NCI-H2227 treated with DMSO at 0.1 percent for 48 hours (cell line): ENCODE data around the gene ZBTB32.

ENCODE experiments used
- DNase-seq: peaks from one replicate; lab custom pipeline; 2025; lab: John Stamatoyannopoulos, UW

ZBTB32 gene

DNA sequence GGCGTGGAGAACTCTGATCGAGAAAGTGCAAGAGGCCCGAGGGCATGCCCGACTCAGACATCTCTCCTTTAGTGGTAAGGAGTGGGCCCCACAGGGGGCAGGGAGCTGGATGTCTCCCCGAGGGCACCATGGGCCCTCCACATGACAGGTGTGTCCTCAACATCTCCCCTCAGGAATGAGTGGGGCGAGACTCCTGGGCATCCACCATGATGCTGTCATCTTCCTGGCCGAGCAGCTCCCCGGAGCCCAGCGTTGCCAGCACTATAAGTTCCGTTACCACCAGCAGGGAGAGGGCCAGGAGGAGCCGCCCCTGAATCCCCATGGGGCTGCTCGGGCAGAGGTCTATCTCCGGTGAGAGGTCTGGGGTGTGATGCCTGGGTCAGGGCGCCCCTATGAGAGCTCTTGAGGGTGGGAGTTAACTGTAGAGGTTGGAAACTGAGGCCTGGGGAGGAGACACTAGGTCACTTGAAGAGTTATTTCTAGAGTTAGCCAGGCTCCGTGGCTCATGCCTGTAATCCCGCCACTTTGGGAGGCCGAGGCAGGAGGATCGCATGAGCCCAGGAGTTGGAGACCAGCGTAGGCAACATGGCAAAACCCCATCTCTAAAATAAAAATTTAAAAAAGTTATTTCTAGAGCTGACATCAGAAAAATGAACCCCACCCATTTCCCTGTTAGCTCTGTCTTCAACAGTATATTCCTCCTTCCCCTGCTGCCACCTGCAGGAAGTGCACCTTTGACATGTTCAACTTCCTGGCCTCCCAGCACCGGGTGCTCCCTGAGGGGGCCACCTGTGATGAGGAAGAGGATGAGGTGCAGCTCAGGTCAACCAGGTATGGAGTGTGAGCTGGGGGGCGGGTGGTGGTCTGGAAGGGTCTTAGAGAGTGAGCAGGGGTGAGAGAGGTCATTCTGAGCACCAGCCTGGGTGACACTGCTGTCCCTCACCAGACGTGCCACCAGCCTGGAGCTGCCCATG, 32.8 kb downstream of the ZBTB32 start:
- DNase-seq, result no peak

DNA sequence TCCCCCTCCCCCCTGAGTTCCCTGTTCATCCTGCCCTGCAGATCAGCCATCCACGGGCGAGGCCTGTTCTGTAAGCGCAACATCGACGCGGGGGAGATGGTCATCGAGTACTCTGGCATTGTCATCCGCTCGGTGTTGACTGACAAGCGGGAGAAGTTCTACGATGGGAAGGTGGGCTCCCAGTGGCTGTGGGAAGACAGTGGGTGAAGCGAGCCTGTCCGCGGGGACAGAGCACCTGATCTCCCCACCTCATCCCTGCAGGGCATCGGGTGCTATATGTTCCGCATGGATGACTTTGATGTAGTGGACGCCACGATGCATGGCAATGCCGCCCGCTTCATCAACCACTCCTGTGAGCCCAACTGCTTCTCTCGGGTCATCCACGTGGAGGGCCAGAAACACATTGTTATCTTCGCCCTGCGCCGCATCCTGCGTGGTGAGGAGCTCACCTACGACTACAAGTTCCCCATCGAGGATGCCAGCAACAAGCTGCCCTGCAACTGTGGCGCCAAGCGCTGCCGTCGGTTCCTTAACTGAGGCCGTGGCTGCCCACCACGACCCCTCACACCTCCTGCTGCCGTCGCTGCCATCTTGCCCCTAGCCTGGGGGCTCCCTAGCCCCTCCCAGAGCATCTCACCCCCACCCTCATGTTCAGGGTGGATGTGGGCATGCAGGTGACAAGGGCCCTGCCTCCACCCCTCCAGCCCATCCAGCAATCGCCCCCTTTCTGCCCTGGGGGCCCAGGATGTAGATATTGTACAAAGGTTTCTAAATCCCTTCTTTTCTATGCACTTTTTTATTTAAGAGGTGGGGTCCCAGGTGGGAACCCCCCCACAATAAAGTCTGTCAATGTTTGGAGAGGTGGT, 33.9 kb downstream of the ZBTB32 start:
- DNase-seq, result no peak

DNA sequence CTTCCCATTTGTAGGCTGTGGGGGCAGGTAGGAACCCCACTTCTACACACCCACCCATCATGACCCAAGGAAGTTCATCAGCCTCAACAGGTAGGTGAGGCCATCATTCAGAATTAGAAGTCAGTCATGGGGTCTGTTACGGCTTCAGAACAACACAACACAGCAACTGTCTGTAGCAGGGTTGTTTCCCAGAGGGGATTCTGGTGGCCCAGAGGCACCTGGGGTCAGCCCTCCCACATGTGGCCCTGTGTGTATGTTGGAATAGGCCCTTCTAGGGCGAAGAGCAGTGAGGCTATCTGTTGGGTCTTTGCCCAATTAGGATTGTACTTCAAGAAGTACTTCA, 34.5 kb downstream of the ZBTB32 start:
- no peak for DNase-seq

DNA sequence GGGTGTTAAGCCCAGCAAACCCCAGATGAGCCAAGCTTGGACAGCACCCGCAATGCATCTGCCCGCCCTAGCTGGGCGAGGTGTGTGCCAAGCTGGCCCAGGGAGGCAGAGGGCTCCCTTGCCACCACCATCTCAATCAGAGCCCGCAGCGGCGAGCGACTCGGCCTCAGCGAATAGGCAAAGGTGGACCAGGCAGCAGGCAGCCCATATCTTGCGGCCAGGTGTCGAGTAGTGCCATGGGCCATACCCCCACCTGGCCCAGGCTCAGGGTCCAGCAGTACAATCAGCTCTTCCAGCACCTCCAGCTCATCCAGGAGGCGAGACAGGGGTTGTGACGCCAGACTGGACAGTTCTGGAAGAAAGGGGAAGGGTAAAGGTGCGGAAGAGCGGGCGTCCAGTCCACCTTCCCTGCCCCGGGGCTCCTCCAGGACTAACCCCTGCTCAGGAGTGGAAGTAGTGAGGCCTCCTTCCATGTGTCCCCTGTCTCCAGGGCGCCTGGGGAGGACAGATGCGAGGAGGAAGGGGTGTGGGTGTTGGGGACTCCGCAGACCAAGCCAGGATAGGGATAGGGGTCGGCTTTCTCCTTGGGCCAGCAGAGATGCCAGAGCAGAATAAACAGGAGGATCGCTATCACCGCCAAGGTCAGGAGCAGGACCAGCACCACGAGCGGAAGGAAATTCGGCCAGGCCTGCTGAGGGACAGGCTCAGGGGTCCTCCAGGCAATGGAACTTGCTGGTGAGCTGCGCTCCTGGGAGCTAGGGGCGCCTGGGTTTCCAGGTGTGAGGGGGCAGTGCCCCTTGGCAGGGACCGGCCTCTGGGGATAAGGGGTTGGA, 35.1 kb downstream of the ZBTB32 start:
- DNase-seq, result peak; percentile 45

DNA sequence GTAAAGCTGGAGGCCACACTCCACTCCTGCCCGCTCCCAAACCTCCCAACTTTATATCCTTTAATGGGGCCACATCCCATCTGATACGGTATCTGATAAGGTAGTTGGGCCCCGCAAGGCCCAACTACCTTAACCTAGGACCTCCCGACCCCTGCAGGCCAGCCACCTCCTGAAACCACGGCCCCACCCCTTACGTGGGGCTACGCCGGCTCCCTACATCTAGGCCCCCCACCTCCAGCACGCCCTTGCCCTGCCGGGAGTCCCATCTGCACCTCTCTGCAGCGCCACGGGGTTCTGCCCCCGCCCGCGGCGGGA, 35.7 kb downstream of the ZBTB32 start:
- DNase-seq, result no peak

DNA sequence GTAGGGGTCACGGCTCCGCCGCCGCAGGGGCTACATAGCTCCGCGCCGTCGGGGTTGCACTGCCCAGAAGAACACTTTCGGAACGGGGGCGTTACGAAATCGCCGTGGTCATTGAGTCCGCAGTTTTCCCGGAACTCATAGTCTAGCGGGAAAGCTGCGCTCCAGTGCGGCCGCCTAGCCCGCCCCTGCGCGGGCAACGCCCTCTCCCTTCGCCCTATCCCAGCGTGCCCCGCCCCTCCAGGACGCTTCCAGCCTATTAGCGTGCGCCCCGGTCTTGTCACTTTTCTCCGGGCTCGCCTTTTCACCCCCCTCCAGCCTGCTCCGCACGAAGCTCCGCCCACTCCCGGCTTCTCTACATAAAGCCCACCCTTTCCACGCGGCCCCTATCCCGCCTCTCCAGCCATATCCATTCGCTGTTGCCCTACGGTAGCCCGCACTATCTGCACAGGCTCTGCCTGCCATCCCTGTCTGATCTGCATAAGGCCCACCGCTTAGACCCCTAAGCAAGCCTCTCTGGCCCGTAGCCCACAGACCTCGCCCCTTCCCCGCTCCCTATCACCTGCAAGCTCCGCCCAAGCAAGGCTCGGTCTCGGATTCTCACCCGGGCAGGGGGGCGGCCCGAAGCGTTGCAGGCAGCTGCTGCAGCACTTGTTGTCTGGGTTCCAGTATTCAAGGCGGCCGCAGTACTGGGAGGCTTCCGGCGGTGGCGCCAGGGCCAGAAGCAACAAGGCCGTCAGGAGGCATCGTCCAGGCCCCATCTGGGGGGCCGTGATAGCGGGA, 36.3 kb downstream of the ZBTB32 start:
- DNase-seq, result peak; percentile 100

DNA sequence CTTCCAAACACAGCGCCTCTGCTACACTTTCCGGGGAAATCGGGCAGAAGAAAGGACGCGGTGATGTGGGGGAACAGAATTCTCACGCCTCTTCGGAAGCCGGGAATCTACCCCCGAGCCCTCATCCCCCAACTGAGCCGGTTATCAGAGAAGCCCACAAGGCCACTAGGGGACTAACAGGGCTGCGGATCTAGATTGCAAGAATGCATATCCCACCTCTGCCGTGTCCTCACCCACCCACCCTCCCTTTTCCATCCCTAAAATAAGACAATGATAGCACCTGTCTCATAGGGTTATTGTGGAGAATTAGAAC, 36.8 kb downstream of the ZBTB32 start:
- no peak for DNase-seq

DNA sequence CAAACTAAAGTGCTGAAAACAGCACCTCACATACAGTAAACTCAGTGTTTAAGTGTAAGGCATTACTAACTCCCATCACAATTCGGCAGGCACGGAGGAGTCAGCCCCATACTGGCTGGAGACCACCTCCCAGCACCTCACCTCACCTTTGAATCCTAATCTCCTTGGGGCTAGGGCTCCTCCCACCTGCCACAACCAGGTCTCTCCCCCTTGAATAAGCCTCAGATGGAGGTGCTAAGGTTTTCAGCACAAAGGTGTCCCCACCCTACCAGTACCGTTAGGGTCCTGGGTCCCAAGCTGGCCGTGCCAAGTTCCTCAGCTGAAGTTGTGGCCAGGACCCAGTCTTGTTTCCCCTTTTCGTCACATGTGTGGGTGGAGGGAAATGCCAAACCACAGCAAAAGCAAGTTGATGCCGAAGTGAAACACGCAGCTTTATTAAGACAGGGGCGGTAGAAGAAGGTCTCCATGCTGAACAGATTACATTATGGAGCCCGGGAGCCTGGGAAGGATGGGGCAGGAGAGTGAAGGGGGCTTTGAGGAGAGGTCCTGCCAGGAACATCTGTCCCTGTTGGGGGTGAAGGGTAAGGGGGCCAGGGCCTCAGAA, 37.9 kb downstream of the ZBTB32 start, which contains the start of gene IGFLR1:
IGFLR1 (minus strand) TSS at position 332 of the 604 bp plus-strand sequence. CDS start 1,272 bp downstream, outside the sequence.
- no peak for DNase-seq

DNA sequence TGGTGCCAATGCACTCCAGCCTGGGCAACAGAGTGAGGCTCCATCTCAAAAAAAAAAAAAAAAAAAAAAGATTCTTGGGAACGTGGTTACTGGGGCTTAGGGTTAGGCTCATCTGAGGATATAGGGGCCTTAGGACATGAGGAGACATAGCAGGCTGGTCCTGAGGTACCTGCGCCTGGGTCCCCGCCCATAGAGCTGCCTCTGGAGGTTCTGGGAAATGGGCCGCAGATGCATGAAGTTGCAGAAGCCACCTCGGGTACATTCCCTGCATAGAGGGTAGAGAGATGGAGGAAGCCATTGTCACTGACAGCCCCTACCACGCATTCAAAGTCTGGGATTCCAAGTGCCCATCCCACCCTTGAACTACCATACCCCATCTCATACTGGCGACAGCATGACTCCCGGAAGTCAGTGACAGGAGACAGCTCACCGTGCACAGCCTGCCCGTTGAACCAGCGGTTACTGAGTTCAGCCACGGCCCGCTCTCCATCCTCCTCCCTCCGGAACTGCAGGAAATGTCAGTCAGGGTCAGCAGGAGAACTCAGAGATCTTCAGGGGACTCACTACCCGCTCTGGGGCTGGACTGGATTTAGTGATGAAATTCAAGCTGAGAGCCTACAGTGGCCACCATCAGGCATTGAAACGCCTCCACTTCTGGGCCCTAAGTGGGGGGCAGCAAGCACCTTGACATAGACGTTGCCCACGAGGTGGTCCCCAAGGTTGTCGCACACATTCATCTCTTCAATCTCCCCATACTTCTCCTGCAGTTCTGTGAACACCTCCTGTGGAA, 39.5 kb downstream of the ZBTB32 start:
- no peak for DNase-seq

DNA sequence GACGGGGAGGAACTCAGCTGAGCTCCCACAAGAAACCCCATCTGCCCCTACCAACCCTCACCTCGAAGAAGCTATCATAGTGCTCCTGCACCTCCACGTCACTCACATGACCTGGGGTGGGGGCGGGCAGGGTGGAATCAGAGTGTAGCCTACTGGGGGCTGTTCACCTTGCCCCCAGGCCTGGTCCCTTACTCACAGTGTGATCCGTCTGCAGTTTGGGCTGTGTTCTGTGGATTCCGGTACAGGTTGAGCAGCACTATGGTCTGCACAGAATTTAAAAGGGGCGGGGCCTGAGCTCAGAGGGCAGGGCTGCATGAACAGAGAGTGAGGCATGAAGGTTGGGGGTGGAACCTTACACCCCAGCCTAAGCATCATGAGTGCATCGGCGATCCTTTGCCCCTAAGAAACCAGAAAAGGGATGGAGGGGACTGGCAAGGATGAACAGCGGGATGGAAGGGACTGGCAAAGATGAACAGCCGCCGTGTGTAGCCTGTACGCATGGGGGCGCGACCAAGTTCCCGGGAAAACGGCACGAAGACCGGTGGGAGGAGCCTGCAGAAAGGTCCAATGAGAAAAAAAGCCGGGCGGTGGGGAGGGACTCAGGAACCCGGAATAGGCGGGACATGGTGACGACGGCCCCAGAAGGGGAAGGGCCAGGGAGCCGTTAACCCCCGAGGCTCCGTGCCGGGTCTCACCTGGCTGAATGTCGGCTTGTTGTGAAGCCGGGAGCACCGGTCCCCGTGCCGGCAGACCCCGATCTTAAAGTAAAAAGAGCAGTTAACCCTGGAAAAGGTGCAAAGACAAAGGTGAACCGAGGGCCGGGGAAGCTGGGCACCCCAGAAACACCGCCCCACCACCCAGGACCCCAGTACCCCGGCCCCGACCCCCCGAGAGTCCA, 40.3 kb downstream of the ZBTB32 start:
- DNase-seq, result peak; percentile 100

DNA sequence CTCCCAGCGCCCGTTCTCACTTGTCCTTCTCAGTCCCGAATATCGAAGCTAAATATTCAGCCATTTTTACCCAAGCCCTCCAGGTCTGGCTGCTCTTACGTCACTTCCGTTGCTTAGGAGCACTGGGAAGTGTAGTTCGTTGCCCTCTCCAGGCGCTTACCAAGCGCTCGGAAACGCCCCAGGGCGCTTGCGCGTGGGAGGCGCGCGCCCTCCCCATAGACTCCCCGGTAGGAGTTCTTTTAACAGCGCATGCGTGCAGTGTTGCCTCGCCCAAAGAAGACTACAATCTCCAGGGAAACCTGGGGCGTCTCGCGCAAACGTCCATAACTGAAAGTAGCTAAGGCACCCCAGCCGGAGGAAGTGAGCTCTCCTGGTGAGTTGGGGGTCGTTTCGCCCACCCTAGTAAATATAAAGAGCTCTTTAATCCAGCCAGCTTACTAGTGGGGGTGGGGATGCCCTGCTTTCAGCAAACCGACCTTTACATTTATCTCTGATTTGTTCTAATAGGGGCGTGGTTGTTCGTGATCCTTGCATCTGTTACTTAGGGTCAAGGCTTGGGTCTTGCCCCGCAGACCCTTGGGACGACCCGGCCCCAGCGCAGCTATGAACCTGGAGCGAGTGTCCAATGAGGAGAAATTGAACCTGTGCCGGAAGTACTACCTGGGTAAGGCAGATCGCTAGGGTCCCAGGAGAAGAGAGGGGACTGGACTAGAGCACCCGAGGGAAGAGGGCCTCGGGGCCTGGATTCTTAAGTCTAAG, 41.1 kb downstream of the ZBTB32 start, which contains the start of the genes PSENEN and U2AF1L4:
PSENEN (plus strand) TSS at position 324 of the 759 bp plus-strand sequence; CDS start at position 604, 280 bp downstream.
U2AF1L4 (minus strand) TSS at position 91 of the 759 bp plus-strand sequence; CDS start at position 64, 27 bp downstream.
- peak; percentile 100 for DNase-seq

DNA sequence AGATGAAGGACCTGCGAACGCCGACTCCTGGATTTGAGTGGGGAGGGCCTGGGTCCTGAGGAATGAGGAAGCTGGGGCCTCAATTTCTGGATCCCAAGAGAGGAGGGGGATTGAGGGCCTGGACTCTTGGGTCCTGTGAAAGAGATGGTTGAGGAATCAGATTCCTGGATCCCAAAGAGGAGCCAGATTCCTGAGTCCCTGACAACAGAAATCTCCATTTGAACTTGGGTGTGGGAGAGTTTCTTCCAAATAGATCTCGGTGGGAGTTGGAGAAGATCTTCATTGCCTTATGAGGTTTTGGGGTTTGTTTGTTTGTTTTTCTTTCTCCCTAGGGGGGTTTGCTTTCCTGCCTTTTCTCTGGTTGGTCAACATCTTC, 41.7 kb downstream of the ZBTB32 start:
- no peak for DNase-seq

DNA sequence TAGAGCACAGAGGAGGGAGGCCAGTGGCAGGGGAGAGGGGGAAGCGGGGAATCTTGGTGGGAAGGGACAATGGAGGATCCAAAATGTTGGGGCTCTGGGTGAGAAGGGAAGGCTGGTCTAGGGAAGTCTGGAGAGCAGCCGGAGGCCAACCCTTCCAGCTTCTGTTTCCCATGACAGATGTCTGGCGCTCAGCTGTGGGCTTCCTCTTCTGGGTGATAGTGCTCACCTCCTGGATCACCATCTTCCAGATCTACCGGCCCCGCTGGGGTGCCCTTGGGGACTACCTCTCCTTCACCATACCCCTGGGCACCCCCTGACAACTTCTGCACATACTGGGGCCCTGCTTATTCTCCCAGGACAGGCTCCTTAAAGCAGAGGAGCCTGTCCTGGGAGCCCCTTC, 42.2 kb downstream of the ZBTB32 start:
- DNase-seq, result no peak

DNA sequence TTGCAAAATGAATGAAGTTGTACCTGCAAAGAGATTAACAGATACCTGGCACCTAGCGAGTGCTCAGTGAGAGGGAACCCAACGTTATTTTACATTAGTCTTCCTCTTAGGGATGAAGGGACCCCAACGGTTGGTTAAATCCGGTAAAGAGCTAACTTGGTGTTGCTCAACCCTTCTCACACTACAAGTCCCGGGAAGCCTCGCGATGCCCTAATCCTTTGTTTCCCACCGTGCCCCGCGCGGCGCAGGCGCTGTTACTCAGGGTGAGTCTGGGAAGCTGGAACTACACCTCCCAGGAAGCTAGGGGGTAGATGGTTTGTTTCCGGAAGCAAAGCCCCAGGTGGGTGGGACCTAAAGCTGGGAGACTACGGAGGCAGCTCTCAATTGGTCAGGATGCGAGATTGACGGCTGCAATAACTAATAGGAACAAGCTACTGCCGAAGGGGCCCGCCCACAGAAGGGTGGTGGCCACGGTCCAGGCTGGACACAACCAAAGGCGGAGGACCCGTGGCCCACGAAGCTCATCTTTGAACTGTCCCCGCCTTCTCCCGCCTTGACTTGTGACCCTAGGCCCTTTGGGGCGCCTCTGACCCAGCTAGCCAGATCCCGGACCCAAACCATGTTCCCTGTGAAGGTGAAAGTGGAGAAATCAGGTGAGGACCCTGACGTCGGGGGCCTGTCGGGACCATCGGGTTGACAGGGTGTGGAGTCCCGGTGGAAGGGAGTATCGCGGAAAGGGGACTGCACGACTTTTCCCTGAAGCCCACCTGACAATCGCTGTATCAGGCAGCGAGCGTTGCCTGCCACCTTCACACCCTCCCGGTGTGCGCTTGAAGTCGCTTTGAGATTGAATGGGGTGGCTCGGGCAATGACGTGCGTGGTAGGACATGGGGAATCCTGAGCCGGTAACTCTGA, 44.0 kb downstream of the ZBTB32 start, which contains the start of gene LIN37:
LIN37 (plus strand) TSS at position 471 of the 915 bp plus-strand sequence; CDS start at position 620, 149 bp downstream.
- peak; percentile 100 for DNase-seq

DNA sequence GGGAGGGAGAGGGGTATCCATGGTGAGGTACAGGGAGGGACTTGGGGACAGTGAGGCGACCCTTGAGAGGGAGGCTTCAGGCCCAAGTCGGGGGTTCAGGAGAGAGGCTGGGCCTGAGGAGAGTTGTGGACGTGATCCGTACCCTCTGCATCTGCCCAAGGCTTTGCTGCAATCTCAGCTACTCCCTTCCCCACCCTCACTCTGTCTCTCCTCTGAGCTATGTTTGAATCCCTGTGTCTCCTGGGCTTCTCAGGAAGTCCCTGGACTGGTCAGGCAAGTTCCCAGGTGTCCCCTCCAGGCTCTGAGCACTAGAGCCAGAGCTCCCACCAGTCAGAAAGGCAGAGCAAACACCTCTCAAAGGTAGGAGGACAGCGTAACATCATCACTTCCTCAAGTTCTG, 45.8 kb downstream of the ZBTB32 start:
- DNase-seq, result no peak

DNA sequence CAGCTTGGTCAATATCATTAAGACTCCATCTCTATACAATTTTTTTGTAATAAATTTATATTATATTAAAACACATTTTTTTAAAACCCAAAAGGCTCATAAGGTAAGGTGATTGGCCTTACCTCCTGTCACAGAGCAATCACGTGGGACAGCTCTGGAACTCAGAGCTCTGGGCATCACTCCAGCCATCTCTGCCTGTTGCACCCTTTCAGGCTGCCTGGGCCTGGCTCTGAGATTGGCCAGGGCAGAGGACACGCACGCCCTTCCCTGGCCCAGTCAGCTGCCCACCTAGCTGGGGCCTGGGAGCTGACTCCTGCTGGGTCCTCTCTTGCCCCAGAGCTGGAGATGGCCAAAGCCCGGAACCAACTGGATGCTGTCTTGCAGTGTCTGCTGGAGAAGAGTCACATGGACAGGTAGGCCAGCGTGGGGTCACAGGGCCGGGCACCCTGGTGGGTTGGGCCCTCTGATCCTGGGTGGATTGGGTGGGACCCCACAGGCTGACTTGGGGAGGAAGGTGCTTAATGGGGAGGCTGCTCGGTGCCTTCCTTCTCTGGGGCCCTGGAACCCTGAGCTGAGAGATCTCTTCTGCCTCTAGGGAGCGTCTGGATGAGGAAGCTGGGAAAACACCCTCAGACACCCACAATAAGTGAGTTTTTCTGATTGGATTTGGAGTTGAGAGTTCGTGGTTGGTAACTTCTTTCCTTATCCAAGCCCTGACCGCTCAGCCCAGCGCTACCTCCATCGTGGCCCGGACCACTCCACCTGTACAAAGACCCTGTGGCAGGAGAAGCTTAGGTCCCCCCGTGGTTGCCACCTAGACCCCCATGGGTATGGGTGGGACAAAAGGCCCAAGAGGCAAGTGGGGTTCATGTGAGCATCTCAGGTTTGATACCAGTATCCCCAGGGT, 47.7 kb downstream of the ZBTB32 start:
- DNase-seq, result no peak
